Stimulated activated CD4-positive, alpha-beta T cell treated with anti-CD3 and anti-CD28 coated beads, Interleukin-12 subunit alpha, Interleukin-12 subunit beta, amount 100 ng/mL, for 4 hours (primary cell): Measurements from ENCODE around the gene ADGRD1.

Experiments used
- DNase-seq: peaks from one replicate; pipeline ENCODE4 v3.0.0-alpha.2; 2020

Gene ADGRD1

GRCh38 chr12:131076791-131077747 lies 123.4 kb downstream of the ADGRD1 start:
- DNase-seq, result no peak

GRCh38 chr12:131077931-131078391 lies 124.3 kb downstream of the ADGRD1 start:
- DNase-seq, result no peak

- no peak for DNase-seq
These were observed 128.8 kb downstream of the ADGRD1 start for GRCh38 chr12:131082290-131083194.

- no peak for DNase-seq
These were observed 130.8 kb downstream of the ADGRD1 start for GRCh38 chr12:131084341-131085011.

GRCh38 chr12:131085125-131085815 lies 131.6 kb downstream of the ADGRD1 start:
- DNase-seq, result no peak

GRCh38 chr12:131085816-131086591 lies 132.3 kb downstream of the ADGRD1 start:
- DNase-seq, result no peak

- no peak for DNase-seq
These were observed 133.7 kb downstream of the ADGRD1 start for GRCh38 chr12:131087302-131087818.

- DNase-seq, result no peak
These were observed 134.4 kb downstream of the ADGRD1 start for GRCh38 chr12:131087991-131088700.

GRCh38 chr12:131088701-131089530 lies 135.2 kb downstream of the ADGRD1 start:
- no peak for DNase-seq

- DNase-seq, result no peak
These were observed 136.0 kb downstream of the ADGRD1 start for GRCh38 chr12:131089531-131090273.

- DNase-seq, result no peak
These were observed 136.8 kb downstream of the ADGRD1 start for GRCh38 chr12:131090274-131091210.

GRCh38 chr12:131091413-131091975 lies 137.8 kb downstream of the ADGRD1 start:
- DNase-seq, result no peak

GRCh38 chr12:131091976-131092691 lies 138.4 kb downstream of the ADGRD1 start:
- DNase-seq, result no peak

GRCh38 chr12:131092901-131093603 lies 139.3 kb downstream of the ADGRD1 start:
- no peak for DNase-seq

- DNase-seq, result no peak
These were observed 139.9 kb downstream of the ADGRD1 start for GRCh38 chr12:131093604-131093955.
